WI38 (cell line): ENCODE measurements around the gene RPL12.

ENCODE experiments used
- H3K4me3 ChIP-seq: 2 replicates; pipeline ENCODE4 v1.5.1; 2011; ENCODE audit warnings: low read depth, mild to moderate bottlenecking, control low read depth, low read length
- TF ChIP-seq, protein P1 (sequence below): IDR thresholded peaks from 2 replicates; pipeline ENCODE4 v1.5.1; 2012; ENCODE audit warnings: low read depth, mild to moderate bottlenecking, control low read depth, low read length

RPL12 gene

DNA sequence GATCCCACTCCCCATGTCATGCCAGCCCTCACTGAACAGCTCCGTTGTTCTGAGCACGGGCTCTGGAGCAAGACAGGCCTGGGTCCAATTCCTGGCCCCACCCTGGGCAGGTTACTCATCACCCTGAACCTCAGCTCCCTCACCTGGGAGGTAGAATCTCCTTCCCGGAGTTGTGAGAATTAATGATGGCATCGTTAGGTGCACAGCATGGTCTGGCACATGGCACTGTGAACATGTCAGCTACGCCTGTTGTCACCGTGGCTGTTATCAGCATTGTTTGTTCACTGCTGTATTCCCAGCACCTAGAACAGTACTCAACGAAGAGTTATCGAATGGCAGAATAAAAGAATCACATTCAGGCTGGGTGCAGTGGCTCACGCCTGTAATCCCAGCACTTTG, 43.1 kb upstream of the RPL12 start:
- no peak overlapping the region for H3K4me3 ChIP-seq
- TF ChIP-seq, protein P1, sequence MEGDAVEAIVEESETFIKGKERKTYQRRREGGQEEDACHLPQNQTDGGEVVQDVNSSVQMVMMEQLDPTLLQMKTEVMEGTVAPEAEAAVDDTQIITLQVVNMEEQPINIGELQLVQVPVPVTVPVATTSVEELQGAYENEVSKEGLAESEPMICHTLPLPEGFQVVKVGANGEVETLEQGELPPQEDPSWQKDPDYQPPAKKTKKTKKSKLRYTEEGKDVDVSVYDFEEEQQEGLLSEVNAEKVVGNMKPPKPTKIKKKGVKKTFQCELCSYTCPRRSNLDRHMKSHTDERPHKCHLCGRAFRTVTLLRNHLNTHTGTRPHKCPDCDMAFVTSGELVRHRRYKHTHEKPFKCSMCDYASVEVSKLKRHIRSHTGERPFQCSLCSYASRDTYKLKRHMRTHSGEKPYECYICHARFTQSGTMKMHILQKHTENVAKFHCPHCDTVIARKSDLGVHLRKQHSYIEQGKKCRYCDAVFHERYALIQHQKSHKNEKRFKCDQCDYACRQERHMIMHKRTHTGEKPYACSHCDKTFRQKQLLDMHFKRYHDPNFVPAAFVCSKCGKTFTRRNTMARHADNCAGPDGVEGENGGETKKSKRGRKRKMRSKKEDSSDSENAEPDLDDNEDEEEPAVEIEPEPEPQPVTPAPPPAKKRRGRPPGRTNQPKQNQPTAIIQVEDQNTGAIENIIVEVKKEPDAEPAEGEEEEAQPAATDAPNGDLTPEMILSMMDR: no peak

DNA sequence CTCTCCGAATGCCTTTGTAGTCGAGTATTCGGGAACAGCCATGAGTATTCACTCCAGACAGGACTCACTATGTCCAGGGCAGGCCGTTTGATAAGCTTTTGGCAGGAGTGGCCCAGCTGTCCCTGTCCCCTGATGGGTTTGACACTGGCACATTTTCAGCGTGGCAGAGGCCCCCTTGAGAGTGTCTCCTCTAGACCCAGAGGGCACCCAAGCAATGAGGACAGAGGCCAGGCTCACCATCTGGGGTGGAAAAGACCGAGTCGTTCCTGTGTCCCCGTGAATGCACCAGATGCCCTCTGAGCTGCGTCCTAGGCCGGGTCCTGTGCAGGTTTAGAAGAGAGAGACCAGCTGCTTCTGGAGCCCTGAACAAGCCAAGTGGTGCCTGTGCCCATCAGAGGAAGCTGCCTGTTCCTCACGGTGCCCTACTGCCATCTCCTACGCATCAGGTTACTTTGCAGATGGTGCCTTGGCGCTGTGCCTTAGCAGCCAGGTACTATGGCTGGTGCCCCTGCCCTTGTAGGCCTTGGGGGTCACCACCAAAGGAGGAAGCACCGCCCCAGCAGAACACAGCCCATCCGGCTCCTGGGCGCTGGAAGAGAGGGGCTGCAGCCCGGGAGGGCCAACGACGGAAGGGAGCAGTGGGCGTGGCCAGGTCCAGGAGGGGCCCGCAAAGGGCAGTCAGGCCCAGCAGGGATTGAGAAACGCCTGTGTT, 42.5 kb upstream of the RPL12 start:
- TF ChIP-seq, protein P1: no peak
- no peak overlapping the region for H3K4me3 ChIP-seq

DNA sequence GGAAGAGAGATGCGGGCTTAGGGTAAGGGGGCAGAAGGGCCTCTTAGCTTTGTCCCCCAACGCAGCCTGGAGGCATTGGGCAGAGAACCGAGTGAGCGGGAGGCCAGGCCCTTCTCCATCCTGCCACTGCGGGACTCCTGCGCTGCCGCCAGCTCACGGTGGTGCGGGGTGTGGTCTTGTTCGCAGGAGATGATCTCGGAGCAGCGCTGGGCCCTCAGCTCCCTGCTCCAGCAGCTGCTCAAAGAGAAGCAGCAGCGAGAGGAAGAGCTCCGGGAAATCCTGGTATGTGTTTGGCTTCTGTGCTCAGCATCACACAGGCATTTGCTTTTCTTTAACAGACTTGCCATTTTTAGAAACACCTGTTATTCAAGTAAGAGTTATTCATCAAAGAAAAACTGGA, 41.4 kb upstream of the RPL12 start:
- TF ChIP-seq, protein P1: no peak

DNA sequence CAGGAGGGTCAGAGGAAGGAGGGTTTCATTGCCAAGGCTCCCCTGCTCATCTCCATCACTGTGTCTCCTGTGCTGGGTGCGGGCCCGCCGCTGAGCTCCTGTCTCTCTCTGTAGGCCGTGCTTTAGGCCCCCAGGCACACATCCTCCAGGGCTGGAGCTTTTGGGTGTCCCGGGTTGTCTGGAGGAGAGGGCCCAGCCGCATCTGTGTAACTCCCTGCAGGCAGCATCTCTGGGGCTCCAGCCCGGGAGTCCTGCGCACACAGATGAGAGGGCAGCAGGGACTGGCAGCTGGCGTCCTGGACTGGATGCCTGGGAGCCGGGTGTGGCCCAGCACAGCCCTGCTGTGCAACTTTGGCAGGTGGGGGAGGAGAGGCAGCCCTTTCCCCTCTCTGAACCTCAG, 40.3 kb upstream of the RPL12 start:
- H3K4me3 ChIP-seq: no peak overlapping the region
- TF ChIP-seq, protein P1: no peak

More for the DNA sequence above, 41.4 kb upstream of the RPL12 start:
- H3K4me3 ChIP-seq: no peak overlapping the region

DNA sequence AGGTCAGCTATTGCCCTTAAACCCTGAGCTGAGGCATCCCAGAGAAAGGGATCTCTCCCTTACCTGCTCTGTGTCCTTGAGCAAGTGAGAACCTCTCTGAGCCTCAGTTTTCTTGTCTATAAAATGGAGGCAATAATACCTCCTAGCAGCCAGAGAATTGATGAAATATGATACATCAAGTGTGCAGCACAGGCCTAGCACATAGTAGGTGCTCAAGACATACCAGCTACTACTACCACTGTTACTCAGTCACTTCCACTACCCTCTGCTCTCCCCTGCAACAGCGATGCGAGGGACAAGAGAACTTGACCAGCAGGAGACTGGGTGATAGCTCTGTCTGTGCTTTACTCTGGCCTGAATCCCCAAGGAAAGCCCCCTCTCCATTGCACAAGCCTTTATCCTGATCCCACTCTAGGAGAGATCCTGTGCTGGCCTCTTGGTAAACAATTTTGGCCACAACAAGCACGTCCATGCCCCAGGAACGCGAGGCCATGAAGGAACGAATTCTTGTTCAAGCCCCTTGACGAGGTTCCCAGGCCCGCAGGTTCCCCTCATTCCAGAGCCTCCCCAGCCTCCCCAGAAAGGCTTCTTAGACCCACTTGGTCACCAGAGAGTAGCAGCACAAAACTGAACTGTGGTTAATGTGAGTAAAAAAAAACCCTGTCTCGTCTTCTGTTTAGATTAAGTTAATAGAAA, 39.5 kb upstream of the RPL12 start:
- TF ChIP-seq, protein P1: no peak
- H3K4me3 ChIP-seq: no peak overlapping the region

DNA sequence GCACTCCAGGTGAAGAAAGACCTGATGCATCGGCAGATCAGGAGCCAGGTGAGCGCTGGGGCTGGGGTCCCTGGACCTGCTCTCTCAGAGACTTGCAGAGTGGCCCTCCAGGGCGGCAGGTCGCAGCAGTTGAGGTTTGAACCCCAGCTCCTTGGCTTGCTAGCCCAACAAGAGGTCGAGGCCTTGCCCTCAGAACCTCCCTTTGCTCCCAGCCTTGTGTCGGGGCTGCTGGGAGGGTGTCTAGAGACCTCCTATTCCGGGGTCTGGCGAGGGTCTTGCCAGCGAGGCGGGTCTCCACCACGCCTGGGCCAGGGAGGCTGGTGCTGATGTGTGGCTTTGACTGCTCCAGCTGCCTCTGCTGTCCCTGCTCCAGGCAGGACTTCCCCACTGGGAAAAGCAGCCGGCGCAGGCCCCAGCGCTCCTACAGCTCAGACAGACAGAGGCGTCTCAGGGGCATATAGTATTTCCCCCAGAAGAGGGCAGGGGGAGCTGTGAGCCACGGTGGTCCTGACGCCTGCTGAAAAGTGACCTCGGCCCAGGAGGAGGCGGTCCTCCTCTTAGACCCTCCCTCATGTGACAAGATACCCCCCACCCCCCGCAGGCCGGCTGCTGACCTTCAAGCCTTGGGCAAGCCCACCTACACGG, 38.4 kb upstream of the RPL12 start:
- TF ChIP-seq, protein P1: no peak
- no peak overlapping the region for H3K4me3 ChIP-seq

DNA sequence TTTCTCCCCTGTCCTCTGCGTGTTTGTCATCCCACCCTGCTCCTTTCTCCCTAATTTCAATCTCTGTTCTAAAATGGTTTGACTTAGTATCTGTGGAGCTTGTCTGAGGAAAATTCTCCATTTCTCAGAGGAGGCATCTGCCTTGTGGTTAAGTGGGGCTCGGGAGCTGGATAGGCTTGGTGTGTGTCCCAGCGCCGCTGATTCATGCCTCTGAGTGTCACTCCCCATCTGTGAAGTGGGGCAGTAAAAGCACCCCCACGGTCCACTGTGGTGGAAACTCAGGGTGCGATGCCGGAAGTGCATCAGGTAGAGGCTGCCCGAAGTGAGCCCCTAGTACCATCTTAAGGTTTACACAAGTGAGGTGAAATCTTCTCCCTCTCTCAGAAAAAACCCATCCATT, 37.7 kb upstream of the RPL12 start:
- no peak overlapping the region for H3K4me3 ChIP-seq
- TF ChIP-seq, protein P1: no peak
